Measurements from ENCODE around the gene COLEC12. TPM values are rescaled to one million over a fixed set of nuclear protein-coding genes. Genes with fewer than 3 reads are reported as not detected.

The COLEC12 gene
- total RNA-seq, 1 donor from 2014 or later: 3.3 TPM

DNA sequence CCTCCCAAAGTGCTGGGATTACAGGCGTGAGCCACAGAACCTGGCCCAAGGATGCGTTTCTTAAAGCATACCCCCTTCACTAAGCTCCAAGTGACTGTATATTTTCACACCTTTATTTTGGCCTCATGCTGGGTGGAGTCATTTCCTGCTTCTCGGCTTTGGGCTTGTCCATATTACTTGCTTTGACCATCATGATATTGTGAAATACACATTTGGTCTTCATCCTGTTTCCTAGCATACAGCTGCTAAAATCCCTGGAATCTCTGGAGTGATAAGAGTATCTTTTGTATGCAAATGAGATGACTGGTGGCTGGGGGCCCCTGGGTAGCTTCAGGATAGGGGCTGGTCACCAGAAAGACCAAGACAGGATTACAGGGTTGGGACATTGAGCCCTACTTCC is 17.6 kb upstream of the COLEC12 start:
- no peak overlapping the region for H3K4me3 ChIP-seq (ENCODE audit: low read depth, low read length)
- TF ChIP-seq, protein P1, sequence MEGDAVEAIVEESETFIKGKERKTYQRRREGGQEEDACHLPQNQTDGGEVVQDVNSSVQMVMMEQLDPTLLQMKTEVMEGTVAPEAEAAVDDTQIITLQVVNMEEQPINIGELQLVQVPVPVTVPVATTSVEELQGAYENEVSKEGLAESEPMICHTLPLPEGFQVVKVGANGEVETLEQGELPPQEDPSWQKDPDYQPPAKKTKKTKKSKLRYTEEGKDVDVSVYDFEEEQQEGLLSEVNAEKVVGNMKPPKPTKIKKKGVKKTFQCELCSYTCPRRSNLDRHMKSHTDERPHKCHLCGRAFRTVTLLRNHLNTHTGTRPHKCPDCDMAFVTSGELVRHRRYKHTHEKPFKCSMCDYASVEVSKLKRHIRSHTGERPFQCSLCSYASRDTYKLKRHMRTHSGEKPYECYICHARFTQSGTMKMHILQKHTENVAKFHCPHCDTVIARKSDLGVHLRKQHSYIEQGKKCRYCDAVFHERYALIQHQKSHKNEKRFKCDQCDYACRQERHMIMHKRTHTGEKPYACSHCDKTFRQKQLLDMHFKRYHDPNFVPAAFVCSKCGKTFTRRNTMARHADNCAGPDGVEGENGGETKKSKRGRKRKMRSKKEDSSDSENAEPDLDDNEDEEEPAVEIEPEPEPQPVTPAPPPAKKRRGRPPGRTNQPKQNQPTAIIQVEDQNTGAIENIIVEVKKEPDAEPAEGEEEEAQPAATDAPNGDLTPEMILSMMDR (conservative IDR thresholded peaks at IDR 0.05; ENCODE audit: low read depth, low read length): no peak

DNA sequence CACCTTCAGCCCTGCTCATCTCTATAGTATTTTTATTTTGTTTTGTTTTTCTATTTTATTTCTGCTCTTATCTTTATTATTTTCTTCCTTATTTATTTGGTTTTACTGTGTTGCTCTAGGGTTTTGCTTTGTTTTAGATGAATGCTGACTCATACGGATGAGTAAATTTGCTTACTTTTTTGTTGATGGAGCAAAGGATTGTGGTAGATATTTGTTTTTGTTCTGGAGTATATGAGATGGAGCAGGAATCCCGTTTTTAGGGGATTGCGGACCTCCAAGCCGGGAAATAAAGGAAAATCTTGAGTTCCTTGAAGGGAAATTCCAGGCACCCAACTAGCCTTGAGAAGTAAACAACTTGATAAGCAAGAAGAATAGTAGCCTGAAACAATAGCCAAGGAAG is 15.3 kb upstream of the COLEC12 start:
- DNase-seq (ENCODE audit: low read depth): no peak
- TF ChIP-seq, protein P1 (conservative IDR thresholded peaks at IDR 0.05; ENCODE audit: low read depth, low read length): no peak

More for the DNA sequence above, 17.6 kb upstream of the COLEC12 start:
- DNase-seq (ENCODE audit: low read depth): no peak

DNA sequence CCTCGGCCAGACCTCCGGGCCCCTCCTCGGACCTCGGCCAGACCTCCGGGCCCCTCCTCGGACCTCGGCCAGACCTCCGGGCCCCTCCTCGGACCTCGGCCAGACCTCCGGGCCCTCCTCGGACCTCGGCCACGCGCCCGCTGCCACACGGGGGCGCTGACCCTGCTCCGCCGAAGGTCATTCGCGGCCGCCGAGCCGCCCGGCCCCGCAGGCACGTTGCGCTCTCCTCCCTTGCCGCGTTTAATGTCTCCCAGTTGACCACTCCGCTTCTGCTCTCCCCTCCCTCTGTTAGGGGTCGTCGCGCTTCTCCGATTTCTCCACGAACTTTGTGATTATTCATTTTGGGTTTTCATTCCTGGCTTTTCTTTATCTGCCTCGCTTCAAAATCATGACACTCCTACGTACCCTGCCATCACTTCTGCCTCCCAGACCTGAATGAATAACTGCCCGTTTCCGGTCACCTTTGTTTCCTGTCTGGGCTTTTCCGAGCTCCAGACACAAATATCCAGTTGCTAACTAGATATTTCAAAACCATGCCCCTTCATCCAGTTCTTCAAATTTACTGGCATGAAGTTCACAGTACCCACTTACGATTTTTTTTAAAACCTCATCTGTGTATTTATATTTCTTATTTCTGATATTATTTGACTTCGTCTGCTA is 14.8 kb upstream of the COLEC12 start:
- TF ChIP-seq, protein P1 (conservative IDR thresholded peaks at IDR 0.05; ENCODE audit: low read depth, low read length): no peak
- DNase-seq (ENCODE audit: low read depth): no peak
- no peak overlapping the region for H3K4me3 ChIP-seq (ENCODE audit: low read depth, low read length)

More for the DNA sequence above, 15.3 kb upstream of the COLEC12 start:
- no peak overlapping the region for H3K4me3 ChIP-seq (ENCODE audit: low read depth, low read length)

DNA sequence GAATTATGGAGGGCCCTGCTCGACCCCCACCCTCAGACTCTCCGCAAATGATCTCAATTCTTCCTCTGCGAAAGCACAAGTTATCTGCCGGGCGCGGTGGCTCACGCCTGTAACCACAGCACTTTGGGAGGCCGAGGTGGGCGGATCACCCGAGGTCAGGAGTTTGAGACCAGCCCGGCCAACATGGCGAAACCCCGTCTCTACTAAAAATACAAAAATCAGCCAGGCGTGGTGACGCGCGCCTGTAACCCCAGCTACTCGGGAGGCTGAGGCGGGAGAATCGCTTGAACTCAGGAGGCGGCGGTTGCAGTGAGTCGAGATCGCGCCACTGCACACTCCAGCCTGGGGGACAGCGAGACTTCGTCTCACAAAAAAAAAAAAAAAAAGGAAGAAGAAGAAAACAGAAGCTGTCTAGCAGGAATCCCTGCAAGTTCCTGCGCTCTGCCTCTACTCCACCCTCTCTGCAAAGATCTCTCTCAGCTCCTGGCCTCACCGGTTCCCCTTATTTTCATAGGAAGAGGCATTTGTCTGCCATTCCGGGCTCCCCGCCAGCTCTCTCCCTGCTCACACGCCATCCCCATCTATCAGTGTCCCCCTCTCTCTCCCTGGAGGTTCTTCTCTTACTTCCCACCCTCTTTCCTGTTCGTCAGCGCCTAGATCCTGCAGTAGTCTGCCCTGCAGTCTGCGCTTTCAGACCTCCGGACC is 13.5 kb upstream of the COLEC12 start:
- H3K4me3 ChIP-seq (ENCODE audit: low read depth, low read length): no peak overlapping the region
- TF ChIP-seq, protein P1 (conservative IDR thresholded peaks at IDR 0.05; ENCODE audit: low read depth, low read length): no peak
- DNase-seq (ENCODE audit: low read depth): no peak

DNA sequence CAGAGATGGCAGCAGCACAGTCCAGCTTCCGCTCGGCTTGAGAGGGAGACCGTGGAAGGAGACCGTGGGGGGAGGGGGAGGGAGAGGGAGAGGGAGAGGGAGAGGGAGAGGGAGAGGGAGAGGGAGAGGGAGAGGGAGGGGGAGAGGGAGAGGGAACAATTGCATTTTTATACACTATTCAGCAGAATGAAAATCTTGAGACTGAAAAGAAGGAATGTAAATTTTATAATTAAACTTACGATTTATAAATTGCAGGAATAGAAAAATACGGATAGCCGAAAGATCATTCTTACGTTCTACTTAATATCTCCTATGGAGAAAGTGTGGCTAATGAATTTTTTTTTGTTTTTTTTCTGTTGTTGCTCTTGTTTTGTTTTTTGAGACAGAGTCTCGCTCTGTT is 12.5 kb upstream of the COLEC12 start:
- no peak for DNase-seq (ENCODE audit: low read depth)
- no peak overlapping the region for H3K4me3 ChIP-seq (ENCODE audit: low read depth, low read length)
- TF ChIP-seq, protein P1 (conservative IDR thresholded peaks at IDR 0.05; ENCODE audit: low read depth, low read length): no peak

DNA sequence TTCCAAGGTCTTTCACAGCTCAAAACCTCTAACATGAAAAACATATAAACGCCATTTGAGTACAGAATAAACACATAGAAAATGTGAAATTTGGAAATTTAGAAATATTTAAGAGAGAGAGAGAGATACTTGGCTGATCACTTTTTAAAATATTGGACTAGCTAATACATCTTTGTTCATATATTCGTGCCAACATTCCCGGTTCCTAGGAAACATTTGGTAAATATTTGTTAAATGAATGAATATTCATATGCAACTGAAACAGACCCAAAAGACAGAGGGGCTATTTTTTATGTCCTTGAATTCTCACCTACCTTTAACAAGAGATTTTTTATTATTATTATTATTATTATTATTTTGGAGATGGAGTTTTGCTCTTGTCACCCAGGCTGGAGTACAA is 8.3 kb upstream of the COLEC12 start:
- H3K4me3 ChIP-seq (ENCODE audit: low read depth, low read length): no peak overlapping the region
- DNase-seq (ENCODE audit: low read depth): no peak
- TF ChIP-seq, protein P1 (conservative IDR thresholded peaks at IDR 0.05; ENCODE audit: low read depth, low read length): no peak
